Measurements from ENCODE around the gene CHST13. TPM values are rescaled to one million over a fixed set of nuclear protein-coding genes. Genes with fewer than 3 reads are reported as not detected.

The CHST13 gene
- total and polyA plus RNA-seq, 4 donors: 0.33 to 0.55 TPM; not detected in 2

- Histone ChIP-seq H3K9me3 (ENCODE audit: control insufficient read depth, low read length) (no peaks in the 10 kb centered on the region), H3K27me3 (ENCODE audit: control insufficient read depth in 1 of 2, insufficient read depth in 2 of 2, low read length in 1 of 2) (no peaks in the 10 kb centered on the region), H3K4me1 (ENCODE audit: control insufficient read depth in 1 of 2, insufficient read depth in 2 of 2, low read length in 2 of 2) (no peaks in the 10 kb centered on the region), H3K27ac (ENCODE audit: low read depth in 1 of 2, low read length in 2 of 2) (no peak overlapping the region), H3K36me3 (ENCODE audit: control insufficient read depth in 1 of 2, insufficient read depth in 2 of 2, low read length in 1 of 2) (no peaks in the 10 kb centered on the region), H3K4me3 (ENCODE audit: low read length in 2 of 2) (no peak overlapping the region)
- DNase-seq: no peak
- intact Hi-C loops (cut with DNase I): no loop called here
- 97% methylated on average over 9 of the region's 9 CpGs for WGBS, 2 donors
- no peak for ATAC-seq (ENCODE audit: low FRiP score)
These were observed 24.6 kb upstream of the CHST13 start for GRCh38 chr3:126499401-126499800.

- Histone ChIP-seq H3K9me3 (ENCODE audit: control insufficient read depth, low read length) (no peaks in the 10 kb centered on the region), H3K27me3 (ENCODE audit: control insufficient read depth in 1 of 2, insufficient read depth in 2 of 2, low read length in 1 of 2) (no peaks in the 10 kb centered on the region), H3K4me3 (ENCODE audit: low read length in 2 of 2) (no peak overlapping the region), H3K4me1 (ENCODE audit: control insufficient read depth in 1 of 2, insufficient read depth in 2 of 2, low read length in 2 of 2) (no peaks in the 10 kb centered on the region), H3K27ac (ENCODE audit: low read depth in 1 of 2, low read length in 2 of 2) (no peak overlapping the region), H3K36me3 (ENCODE audit: control insufficient read depth in 1 of 2, insufficient read depth in 2 of 2, low read length in 1 of 2) (no peaks in the 10 kb centered on the region)
- 93 to 96% methylated on average over 7 of the region's 7 CpGs for WGBS, 2 donors
- no peak for ATAC-seq (ENCODE audit: low FRiP score)
- DNase-seq: no peak
- intact Hi-C loops (cut with DNase I): no loop called here
These were observed 23.9 kb upstream of the CHST13 start for GRCh38 chr3:126500016-126500415.

DNA sequence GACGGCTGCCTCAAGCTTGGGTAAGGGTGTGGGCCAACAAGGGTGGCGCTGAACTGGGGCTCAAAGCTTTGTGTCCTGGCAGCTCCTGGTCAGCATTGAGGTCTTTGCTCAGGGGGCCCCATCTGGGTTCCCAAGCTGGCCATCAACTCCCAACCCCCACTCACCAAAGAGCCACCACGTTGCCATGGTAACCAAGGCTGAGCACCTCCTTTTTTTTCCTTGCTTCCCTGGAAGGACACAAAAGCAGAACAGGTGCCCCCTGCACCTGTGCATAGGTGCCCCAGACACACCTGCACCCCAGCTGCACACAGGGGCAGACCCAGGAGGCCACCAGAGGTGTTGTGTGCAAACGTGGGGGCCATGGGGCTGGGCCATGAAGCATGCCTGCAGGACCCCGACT is 22.9 kb upstream of the CHST13 start:
- Histone ChIP-seq H3K36me3 (ENCODE audit: control insufficient read depth in 1 of 2, insufficient read depth in 2 of 2, low read length in 1 of 2) (no peaks in the 10 kb centered on the region), H3K27me3 (ENCODE audit: control insufficient read depth in 1 of 2, insufficient read depth in 2 of 2, low read length in 1 of 2) (no peaks in the 10 kb centered on the region), H3K4me1 (ENCODE audit: control insufficient read depth in 1 of 2, insufficient read depth in 2 of 2, low read length in 2 of 2) (no peaks in the 10 kb centered on the region), H3K27ac (ENCODE audit: low read depth in 1 of 2, low read length in 2 of 2) (no peak overlapping the region), H3K9me3 (ENCODE audit: control insufficient read depth, low read length) (no peaks in the 10 kb centered on the region), H3K4me3 (ENCODE audit: low read length in 2 of 2) (no peak overlapping the region)
- ATAC-seq (ENCODE audit: low FRiP score): no peak
- 72 to 80% methylated on average over 5 of the region's 5 CpGs for WGBS, 2 donors
- intact Hi-C loops (cut with DNase I): no loop called here
- DNase-seq: no peak

- ATAC-seq (ENCODE audit: low FRiP score): no peak
- Histone ChIP-seq H3K36me3 (ENCODE audit: control insufficient read depth in 1 of 2, insufficient read depth in 2 of 2, low read length in 1 of 2) (no peaks in the 10 kb centered on the region), H3K4me3 (ENCODE audit: low read length in 2 of 2) (no peak overlapping the region), H3K27ac (ENCODE audit: low read depth in 1 of 2, low read length in 2 of 2) (no peak overlapping the region), H3K9me3 (ENCODE audit: control insufficient read depth, low read length) (no peaks in the 10 kb centered on the region), H3K4me1 (ENCODE audit: control insufficient read depth in 1 of 2, insufficient read depth in 2 of 2, low read length in 2 of 2) (no peaks in the 10 kb centered on the region), H3K27me3 (ENCODE audit: control insufficient read depth in 1 of 2, insufficient read depth in 2 of 2, low read length in 1 of 2) (no peaks in the 10 kb centered on the region)
- DNase-seq: peak in 1 of 2 donors; percentile 32
- intact Hi-C loops (cut with DNase I): no loop called here
- 54 to 59% methylated on average over 7 of the region's 7 CpGs for WGBS, 2 donors
These were observed 22.2 kb upstream of the CHST13 start for GRCh38 chr3:126501736-126502135.

DNA sequence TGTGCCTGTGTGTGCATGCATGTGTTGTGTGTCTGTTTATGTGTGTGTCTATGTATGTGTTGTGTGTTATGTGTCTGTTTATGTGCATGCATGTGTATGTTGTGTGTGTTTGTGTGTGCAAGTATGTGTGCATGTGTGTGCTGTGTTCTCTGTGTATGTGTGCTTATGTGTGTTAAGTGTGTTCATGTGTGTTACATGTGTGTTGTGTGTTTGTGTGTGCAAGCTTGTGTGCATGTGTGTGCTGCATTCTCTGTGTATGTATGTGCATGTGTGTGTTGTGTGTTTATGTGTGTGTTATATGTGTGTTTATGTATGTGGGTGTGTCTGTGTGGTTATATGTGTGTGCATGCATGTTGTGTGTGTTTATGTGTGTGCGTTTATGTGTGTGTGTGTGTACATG is 21.3 kb upstream of the CHST13 start:
- Histone ChIP-seq H3K27me3 (ENCODE audit: control insufficient read depth in 1 of 2, insufficient read depth in 2 of 2, low read length in 1 of 2) (no peaks in the 10 kb centered on the region), H3K9me3 (ENCODE audit: control insufficient read depth, low read length) (no peaks in the 10 kb centered on the region), H3K4me1 (ENCODE audit: control insufficient read depth in 1 of 2, insufficient read depth in 2 of 2, low read length in 2 of 2) (no peaks in the 10 kb centered on the region), H3K27ac (ENCODE audit: low read depth in 1 of 2, low read length in 2 of 2) (no peak overlapping the region), H3K36me3 (ENCODE audit: control insufficient read depth in 1 of 2, insufficient read depth in 2 of 2, low read length in 1 of 2) (no peaks in the 10 kb centered on the region), H3K4me3 (ENCODE audit: low read length in 2 of 2) (no peak overlapping the region)
- ATAC-seq (ENCODE audit: low FRiP score): no peak
- intact Hi-C loops (cut with DNase I): no loop called here
- WGBS, 2 donors: 78 to 90% methylated on average over 1 of the region's 1 CpG
- no peak for DNase-seq

GRCh38 chr3:126503701-126504100 is 20.3 kb upstream of the CHST13 start:
- no peak for ATAC-seq (ENCODE audit: low FRiP score)
- H3K27me3 ChIP-seq (ENCODE audit: control insufficient read depth in 1 of 2, insufficient read depth in 2 of 2, low read length in 1 of 2): no peaks in the 10 kb centered on the region
- no peaks in the 10 kb centered on the region for H3K36me3 ChIP-seq (ENCODE audit: control insufficient read depth in 1 of 2, insufficient read depth in 2 of 2, low read length in 1 of 2)
- peak in 1 of 2 donors; percentile 21 for DNase-seq
- H3K4me3 ChIP-seq (ENCODE audit: low read length in 2 of 2): no peak overlapping the region
- no peaks in the 10 kb centered on the region for H3K9me3 ChIP-seq (ENCODE audit: control insufficient read depth, low read length)
- no peak overlapping the region for H3K27ac ChIP-seq (ENCODE audit: low read depth in 1 of 2, low read length in 2 of 2)
- 89 to 91% methylated on average over 10 of the region's 10 CpGs for WGBS, 2 donors
- H3K4me1 ChIP-seq (ENCODE audit: control insufficient read depth in 1 of 2, insufficient read depth in 2 of 2, low read length in 2 of 2): no peaks in the 10 kb centered on the region
- intact Hi-C loops (cut with DNase I): no loop called here

GRCh38 chr3:126507886-126508285 is 16.1 kb upstream of the CHST13 start:
- no peaks in the 10 kb centered on the region for H3K27me3 ChIP-seq (ENCODE audit: control insufficient read depth in 1 of 2, insufficient read depth in 2 of 2, low read length in 1 of 2)
- H3K4me3 ChIP-seq (ENCODE audit: low read length in 2 of 2): no peak overlapping the region
- H3K9me3 ChIP-seq (ENCODE audit: control insufficient read depth, low read length): no peaks in the 10 kb centered on the region
- H3K27ac ChIP-seq (ENCODE audit: low read depth in 1 of 2, low read length in 2 of 2): no peak overlapping the region
- 91 to 92% methylated on average over 9 of the region's 9 CpGs for whole genome bisulfite sequencing, 2 donors
- no peaks in the 10 kb centered on the region for H3K36me3 ChIP-seq (ENCODE audit: control insufficient read depth in 1 of 2, insufficient read depth in 2 of 2, low read length in 1 of 2)
- DNase-seq (peak; percentile 17 to 28), ATAC-seq (ENCODE audit: low FRiP score) (no peak)
- H3K4me1 ChIP-seq (ENCODE audit: control insufficient read depth in 1 of 2, insufficient read depth in 2 of 2, low read length in 2 of 2): no peaks in the 10 kb centered on the region
- intact Hi-C loops (cut with DNase I): no loop called here

DNA sequence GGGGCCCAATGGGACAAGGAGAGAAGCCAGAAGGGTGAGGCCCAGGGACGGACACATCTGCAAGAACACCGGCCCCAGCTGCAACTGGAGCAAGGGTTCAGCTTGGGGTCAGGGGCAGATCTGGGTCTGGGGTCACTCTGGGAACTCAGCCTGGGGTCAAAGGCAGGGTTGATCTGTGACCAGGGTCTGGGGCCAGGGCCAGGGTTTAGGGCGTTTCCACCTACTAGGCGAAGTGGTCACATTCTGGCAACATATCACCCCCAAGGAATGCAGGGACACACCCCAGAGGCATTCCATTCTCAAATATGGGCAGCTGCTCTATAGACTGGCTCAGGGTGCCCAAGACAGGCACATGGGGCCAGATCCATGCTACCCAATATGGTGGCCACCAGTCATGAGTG is 15.4 kb upstream of the CHST13 start:
- H3K36me3 ChIP-seq (ENCODE audit: control insufficient read depth in 1 of 2, insufficient read depth in 2 of 2, low read length in 1 of 2): no peaks in the 10 kb centered on the region
- DNase-seq: peak; percentile 32 to 63
- no peak overlapping the region for H3K4me3 ChIP-seq (ENCODE audit: low read length in 2 of 2)
- no peak overlapping the region for H3K27ac ChIP-seq (ENCODE audit: low read depth in 1 of 2, low read length in 2 of 2)
- intact Hi-C loops (cut with DNase I): no loop called here
- ATAC-seq (ENCODE audit: low FRiP score): no peak
- H3K27me3 ChIP-seq (ENCODE audit: control insufficient read depth in 1 of 2, insufficient read depth in 2 of 2, low read length in 1 of 2): no peaks in the 10 kb centered on the region
- no peaks in the 10 kb centered on the region for H3K4me1 ChIP-seq (ENCODE audit: control insufficient read depth in 1 of 2, insufficient read depth in 2 of 2, low read length in 2 of 2)
- 93 to 96% methylated on average over 4 of the region's 4 CpGs for WGBS, 2 donors
- no peaks in the 10 kb centered on the region for H3K9me3 ChIP-seq (ENCODE audit: control insufficient read depth, low read length)

DNA sequence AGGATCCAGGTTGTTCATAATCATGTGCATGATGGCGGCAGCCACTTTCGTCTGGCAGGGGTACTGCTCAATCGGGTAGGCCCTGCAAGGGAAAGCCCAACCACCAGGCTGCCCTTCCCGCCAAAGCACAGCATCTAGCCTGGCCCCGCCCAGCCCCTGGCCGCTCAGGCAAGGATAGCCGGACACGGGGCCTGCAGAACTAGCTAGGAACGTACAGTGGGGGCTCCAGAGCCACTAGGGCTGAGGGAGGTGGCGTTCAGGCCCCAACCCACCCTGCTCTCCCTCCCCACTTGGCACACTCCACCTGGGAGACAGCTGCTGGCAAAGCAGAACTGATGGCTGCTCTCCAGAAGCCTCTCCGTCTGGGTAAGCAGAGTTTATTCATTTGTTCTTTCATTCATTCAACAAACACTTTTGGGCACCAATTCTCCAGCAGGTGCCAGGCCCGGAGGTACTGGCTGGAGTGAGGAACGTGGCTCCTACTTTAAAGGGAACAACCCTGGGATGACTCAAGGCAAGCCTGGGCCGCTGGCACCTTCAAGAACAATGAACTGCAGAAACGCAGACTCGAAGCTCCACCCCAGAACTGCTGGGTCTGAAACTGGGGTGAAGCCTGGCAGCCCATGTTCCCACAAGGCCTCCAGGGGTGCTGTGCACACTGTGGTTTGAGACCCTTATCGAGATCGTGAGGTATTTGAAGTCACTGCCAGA is 14.2 kb upstream of the CHST13 start:
- ATAC-seq (ENCODE audit: low FRiP score): no peak
- intact Hi-C loops (cut with DNase I): no loop called here

More for the DNA sequence above, 14.2 kb upstream of the CHST13 start:
- Histone ChIP-seq H3K9me3 (ENCODE audit: control insufficient read depth, low read length) (no peaks in the 10 kb centered on the region), H3K27ac (ENCODE audit: low read depth in 1 of 2, low read length in 2 of 2) (no peak overlapping the region), H3K4me3 (ENCODE audit: low read length in 2 of 2) (no peak overlapping the region), H3K36me3 (ENCODE audit: control insufficient read depth in 1 of 2, insufficient read depth in 2 of 2, low read length in 1 of 2) (no peaks in the 10 kb centered on the region), H3K27me3 (ENCODE audit: control insufficient read depth in 1 of 2, insufficient read depth in 2 of 2, low read length in 1 of 2) (no peaks in the 10 kb centered on the region), H3K4me1 (ENCODE audit: control insufficient read depth in 1 of 2, insufficient read depth in 2 of 2, low read length in 2 of 2) (no peaks in the 10 kb centered on the region)
- peak; percentile 34 to 68 for DNase-seq
- 48 to 50% methylated on average over 17 to 18 of the region's 18 CpGs for WGBS, 2 donors
